ENCODE measurements around the gene NRROS. TPM values are rescaled to one million over a fixed set of nuclear protein-coding genes. Genes with fewer than 3 reads are reported as not detected.

Gene NRROS
- total RNA-seq, 1 donor from 2014 or later, result 1.5 TPM

GRCh38 chr3:196651819-196652218, 12.3 kb downstream of the NRROS start:
- Mint-ChIP-seq H3K27me3 (ENCODE audit: low read depth) (no peaks in the 10 kb centered on the region), H3K4me3 (no peak overlapping the region), H3K4me1 (peaks cover 4% of the 10 kb centered on the region), H3K9me3 (no peaks in the 10 kb centered on the region), H3K36me3 (ENCODE audit: low read depth) (no peaks in the 10 kb centered on the region), H3K27ac (ENCODE audit: unreplicated experiment) (no peak overlapping the region)
- no peak for DNase-seq (ENCODE audit: low read depth, low spot score)
- no peak for TF ChIP-seq CTCF (conservative IDR thresholded peaks at IDR 0.05)

- H3K36me3 Mint-ChIP-seq (ENCODE audit: low read depth), result no peaks in the 10 kb centered on the region
- H3K4me3 Mint-ChIP-seq, result no peak overlapping the region
- no peak for TF ChIP-seq CTCF (conservative IDR thresholded peaks at IDR 0.05)
- no peaks in the 10 kb centered on the region for H3K9me3 Mint-ChIP-seq
- H3K27ac Mint-ChIP-seq (ENCODE audit: unreplicated experiment), result no peak overlapping the region
- DNase-seq (ENCODE audit: low read depth, low spot score), result no peak
- peaks cover 4% of the 10 kb centered on the region for H3K4me1 Mint-ChIP-seq
- H3K27me3 Mint-ChIP-seq (ENCODE audit: low read depth), result no peaks in the 10 kb centered on the region
These were observed 13.7 kb downstream of the NRROS start for GRCh38 chr3:196652961-196653795.

- Mint-ChIP-seq H3K36me3 (ENCODE audit: low read depth) (no peaks in the 10 kb centered on the region), H3K4me3 (no peak overlapping the region), H3K27ac (ENCODE audit: unreplicated experiment) (no peak overlapping the region), H3K9me3 (no peaks in the 10 kb centered on the region), H3K27me3 (ENCODE audit: low read depth) (no peaks in the 10 kb centered on the region), H3K4me1 (peaks cover 4% of the 10 kb centered on the region)
- DNase-seq (ENCODE audit: low read depth, low spot score), result no peak
- TF ChIP-seq CTCF (conservative IDR thresholded peaks at IDR 0.05), result no peak
These were observed 14.7 kb downstream of the NRROS start for GRCh38 chr3:196654006-196654734.

- Mint-ChIP-seq H3K27me3 (ENCODE audit: low read depth) (no peaks in the 10 kb centered on the region), H3K4me3 (no peak overlapping the region), H3K27ac (ENCODE audit: unreplicated experiment) (no peak overlapping the region), H3K4me1 (peaks cover 4% of the 10 kb centered on the region), H3K36me3 (ENCODE audit: low read depth) (no peaks in the 10 kb centered on the region), H3K9me3 (no peaks in the 10 kb centered on the region)
- no peak for TF ChIP-seq CTCF (conservative IDR thresholded peaks at IDR 0.05)
- DNase-seq (ENCODE audit: low read depth, low spot score), result no peak
These were observed 15.2 kb downstream of the NRROS start for GRCh38 chr3:196654735-196655090.

- Mint-ChIP-seq H3K4me3 (no peak overlapping the region), H3K4me1 (peaks cover 3% of the 10 kb centered on the region), H3K27ac (ENCODE audit: unreplicated experiment) (no peak overlapping the region), H3K27me3 (ENCODE audit: low read depth) (no peaks in the 10 kb centered on the region), H3K36me3 (ENCODE audit: low read depth) (no peaks in the 10 kb centered on the region), H3K9me3 (no peaks in the 10 kb centered on the region)
- TF ChIP-seq CTCF (conservative IDR thresholded peaks at IDR 0.05), result no peak
- DNase-seq (ENCODE audit: low read depth, low spot score), result no peak
These were observed 16.0 kb downstream of the NRROS start for GRCh38 chr3:196655496-196655895.

Data from neural crest cell (in vitro differentiated cells).